Measurements from ENCODE around the gene PPP1R3E. TPM values are rescaled to one million over a fixed set of nuclear protein-coding genes. Genes with fewer than 3 reads are reported as not detected.

PPP1R3E gene
- total and polyA plus RNA-seq, 2 of the 13 experiments (the other 11 are each of a cell fraction or from before 2014, with no cell fraction given): 16.5 to 26.5 TPM

DNA sequence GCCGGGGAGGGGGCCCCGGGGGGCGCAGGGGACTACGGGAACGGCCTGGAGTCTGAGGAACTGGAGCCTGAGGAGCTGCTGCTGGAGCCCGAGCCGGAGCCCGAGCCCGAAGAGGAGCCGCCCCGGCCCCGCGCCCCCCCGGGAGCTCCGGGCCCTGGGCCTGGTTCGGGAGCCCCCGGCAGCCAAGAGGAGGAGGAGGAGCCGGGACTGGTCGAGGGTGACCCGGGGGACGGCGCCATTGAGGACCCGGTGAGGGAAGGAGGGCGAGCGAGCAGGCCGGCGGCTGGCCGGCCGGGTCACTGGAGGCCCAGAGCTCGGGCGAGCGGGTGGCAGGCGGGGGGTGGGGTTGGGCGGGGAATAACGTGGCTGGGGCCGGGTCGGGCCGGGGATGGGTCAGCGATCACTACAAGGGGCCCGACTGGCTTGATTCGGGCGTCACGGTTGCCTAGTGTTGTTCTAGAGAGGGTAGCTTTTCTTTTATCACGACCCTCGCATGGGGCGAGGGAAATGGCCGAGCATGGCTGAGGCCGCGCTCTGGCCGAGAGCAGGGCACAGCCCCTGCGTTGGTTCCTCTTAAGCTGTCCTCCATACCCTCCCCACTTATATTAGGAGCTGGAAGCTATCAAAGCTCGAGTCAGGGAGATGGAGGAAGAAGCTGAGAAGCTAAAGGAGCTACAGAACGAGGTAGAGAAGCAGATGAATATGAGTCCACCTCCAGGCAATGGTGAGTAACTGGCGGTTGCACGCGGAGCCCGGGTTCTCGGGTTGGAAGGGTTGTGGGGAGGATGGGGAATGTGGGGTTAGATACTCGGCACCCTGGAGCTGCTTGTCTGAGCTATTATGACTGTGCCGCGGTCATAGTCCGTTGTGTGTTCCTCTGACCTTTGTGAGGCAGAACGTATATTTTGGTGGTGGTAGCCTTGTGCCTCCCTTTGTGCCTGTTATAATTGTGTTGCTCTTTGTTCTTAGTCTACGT lies 19.2 kb upstream of the PPP1R3E start (continued):
- TF ChIP-seq RBFOX2 (IDR thresholded peaks at IDR 0.05; ENCODE audit: low read depth, low read length): peak; percentile 95
- peak; percentile 42; the same call in 1 of the 2 replicates for TF ChIP-seq NFYC (CRISPR knock-in tag; IDR thresholded peaks at IDR 0.05)
- TF ChIP-seq HNF4G (IDR thresholded peaks at IDR 0.05; ENCODE audit: borderline replicate concordance, low read depth, low read length): peak; percentile 68; the same call in 1 of the 2 replicates
- TF ChIP-seq HNF4G (CRISPR knock-in tag; IDR thresholded peaks at IDR 0.05; ENCODE audit: borderline replicate concordance, low read depth): peak; percentile 76; the same call in 1 of the 2 replicates
- TF ChIP-seq GTF3A (CRISPR knock-in tag; conservative IDR thresholded peaks at IDR 0.05): no peak
- TF ChIP-seq ZBTB21 (CRISPR knock-in tag; IDR thresholded peaks at IDR 0.05): no peak
- TF ChIP-seq, protein P1, sequence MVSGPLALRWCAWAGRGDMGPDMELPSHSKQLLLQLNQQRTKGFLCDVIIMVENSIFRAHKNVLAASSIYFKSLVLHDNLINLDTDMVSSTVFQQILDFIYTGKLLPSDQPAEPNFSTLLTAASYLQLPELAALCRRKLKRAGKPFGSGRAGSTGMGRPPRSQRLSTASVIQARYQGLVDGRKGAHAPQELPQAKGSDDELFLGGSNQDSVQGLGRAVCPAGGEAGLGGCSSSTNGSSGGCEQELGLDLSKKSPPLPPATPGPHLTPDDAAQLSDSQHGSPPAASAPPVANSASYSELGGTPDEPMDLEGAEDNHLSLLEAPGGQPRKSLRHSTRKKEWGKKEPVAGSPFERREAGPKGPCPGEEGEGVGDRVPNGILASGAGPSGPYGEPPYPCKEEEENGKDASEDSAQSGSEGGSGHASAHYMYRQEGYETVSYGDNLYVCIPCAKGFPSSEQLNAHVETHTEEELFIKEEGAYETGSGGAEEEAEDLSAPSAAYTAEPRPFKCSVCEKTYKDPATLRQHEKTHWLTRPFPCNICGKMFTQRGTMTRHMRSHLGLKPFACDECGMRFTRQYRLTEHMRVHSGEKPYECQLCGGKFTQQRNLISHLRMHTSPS (CRISPR knock-in tag; IDR thresholded peaks at IDR 0.05; ENCODE audit: low read depth): no peak
- TF ChIP-seq ELF4 (CRISPR knock-in tag; IDR thresholded peaks at IDR 0.05; ENCODE audit: borderline replicate concordance): no peak
- TF ChIP-seq, protein P2, sequence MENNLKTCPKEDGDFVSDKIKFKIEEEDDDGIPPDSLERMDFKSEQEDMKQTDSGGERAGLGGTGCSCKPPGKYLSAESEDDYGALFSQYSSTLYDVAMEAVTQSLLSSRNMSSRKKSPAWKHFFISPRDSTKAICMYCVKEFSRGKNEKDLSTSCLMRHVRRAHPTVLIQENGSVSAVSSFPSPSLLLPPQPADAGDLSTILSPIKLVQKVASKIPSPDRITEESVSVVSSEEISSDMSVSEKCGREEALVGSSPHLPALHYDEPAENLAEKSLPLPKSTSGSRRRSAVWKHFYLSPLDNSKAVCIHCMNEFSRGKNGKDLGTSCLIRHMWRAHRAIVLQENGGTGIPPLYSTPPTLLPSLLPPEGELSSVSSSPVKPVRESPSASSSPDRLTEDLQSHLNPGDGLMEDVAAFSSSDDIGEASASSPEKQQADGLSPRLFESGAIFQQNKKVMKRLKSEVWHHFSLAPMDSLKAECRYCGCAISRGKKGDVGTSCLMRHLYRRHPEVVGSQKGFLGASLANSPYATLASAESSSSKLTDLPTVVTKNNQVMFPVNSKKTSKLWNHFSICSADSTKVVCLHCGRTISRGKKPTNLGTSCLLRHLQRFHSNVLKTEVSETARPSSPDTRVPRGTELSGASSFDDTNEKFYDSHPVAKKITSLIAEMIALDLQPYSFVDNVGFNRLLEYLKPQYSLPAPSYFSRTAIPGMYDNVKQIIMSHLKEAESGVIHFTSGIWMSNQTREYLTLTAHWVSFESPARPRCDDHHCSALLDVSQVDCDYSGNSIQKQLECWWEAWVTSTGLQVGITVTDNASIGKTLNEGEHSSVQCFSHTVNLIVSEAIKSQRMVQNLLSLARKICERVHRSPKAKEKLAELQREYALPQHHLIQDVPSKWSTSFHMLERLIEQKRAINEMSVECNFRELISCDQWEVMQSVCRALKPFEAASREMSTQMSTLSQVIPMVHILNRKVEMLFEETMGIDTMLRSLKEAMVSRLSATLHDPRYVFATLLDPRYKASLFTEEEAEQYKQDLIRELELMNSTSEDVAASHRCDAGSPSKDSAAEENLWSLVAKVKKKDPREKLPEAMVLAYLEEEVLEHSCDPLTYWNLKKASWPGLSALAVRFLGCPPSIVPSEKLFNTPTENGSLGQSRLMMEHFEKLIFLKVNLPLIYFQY (CRISPR knock-in tag; IDR thresholded peaks at IDR 0.05; ENCODE audit: borderline replicate concordance): peak; percentile 88
- no peak; the same call in 1 of the 2 replicates for TF ChIP-seq SP2 (CRISPR knock-in tag; IDR thresholded peaks at IDR 0.05)
- TF ChIP-seq MEF2D (CRISPR knock-in tag; IDR thresholded peaks at IDR 0.05): peak; percentile 90; the same call in 1 of the 2 replicates
- peak in 1 of 2 experiments; percentile 56; a peak in 1 of 4 replicates for TF ChIP-seq NR2F1 (CRISPR knock-in tag; IDR thresholded peaks at IDR 0.05)
- TF ChIP-seq, protein P3, sequence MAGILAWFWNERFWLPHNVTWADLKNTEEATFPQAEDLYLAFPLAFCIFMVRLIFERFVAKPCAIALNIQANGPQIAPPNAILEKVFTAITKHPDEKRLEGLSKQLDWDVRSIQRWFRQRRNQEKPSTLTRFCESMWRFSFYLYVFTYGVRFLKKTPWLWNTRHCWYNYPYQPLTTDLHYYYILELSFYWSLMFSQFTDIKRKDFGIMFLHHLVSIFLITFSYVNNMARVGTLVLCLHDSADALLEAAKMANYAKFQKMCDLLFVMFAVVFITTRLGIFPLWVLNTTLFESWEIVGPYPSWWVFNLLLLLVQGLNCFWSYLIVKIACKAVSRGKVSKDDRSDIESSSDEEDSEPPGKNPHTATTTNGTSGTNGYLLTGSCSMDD (CRISPR knock-in tag; IDR thresholded peaks at IDR 0.05): no peak
- no peak; the same call in 1 of the 2 replicates for TF ChIP-seq NR2C2 (CRISPR knock-in tag; IDR thresholded peaks at IDR 0.05; ENCODE audit: borderline replicate concordance)
- TF ChIP-seq ZNF589 (CRISPR knock-in tag; conservative IDR thresholded peaks at IDR 0.05): no peak; the same call in 1 of the 2 replicates
- TF ChIP-seq NR2F2 (IDR thresholded peaks at IDR 0.05; ENCODE audit: borderline replicate concordance, low read depth): no peak
- peak; percentile 41 for TF ChIP-seq TEAD2 (CRISPR knock-in tag; IDR thresholded peaks at IDR 0.05)
- peak; percentile 56; the same call in 1 of the 2 replicates for TF ChIP-seq ZNF788 (CRISPR knock-in tag; IDR thresholded peaks at IDR 0.05; ENCODE audit: borderline replicate concordance)
- peak; percentile 79; the same call in 1 of the 2 replicates for TF ChIP-seq ATAD3A (CRISPR knock-in tag; IDR thresholded peaks at IDR 0.05)
- peak; percentile 62; the same call in 1 of the 2 replicates for TF ChIP-seq ZNF33A (CRISPR knock-in tag; IDR thresholded peaks at IDR 0.05; ENCODE audit: borderline replicate concordance)
- TF ChIP-seq KAT8 (CRISPR knock-in tag; IDR thresholded peaks at IDR 0.05): no peak; the same call in 1 of the 2 replicates
- peak; percentile 16; the same call in 1 of the 2 replicates for TF ChIP-seq ZNF138 (CRISPR knock-in tag; IDR thresholded peaks at IDR 0.05; ENCODE audit: low read depth)
